Measurements from ENCODE around the gene NBEA. TPM values are rescaled to one million over a fixed set of nuclear protein-coding genes. Genes with fewer than 3 reads are reported as not detected.
A peak's percentile ranks its signal among the peaks of the same experiment; 100 is the strongest.

Gene NBEA
- total and polyA plus RNA-seq, 11 donors, result 5.0 to 39.2 (median 23.2) TPM

DNA sequence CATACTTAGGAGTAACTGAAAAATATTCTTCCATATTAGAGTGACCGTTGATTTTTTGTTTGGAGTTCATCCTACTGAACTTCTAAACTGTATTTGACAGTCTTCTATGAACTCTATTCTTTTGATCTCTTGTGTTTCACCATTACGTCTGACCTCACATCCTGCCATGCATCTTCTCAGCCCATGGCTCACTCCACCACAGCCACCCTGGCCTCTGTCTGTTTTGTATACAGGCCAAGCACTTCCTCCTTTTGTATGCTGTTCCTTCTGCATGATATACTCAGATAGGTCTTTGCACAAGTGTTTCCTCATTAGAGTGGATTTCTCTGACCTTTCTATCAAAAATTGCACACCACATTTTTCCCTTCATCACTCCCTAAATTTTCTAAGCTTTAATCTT is 414.5 kb downstream of the NBEA start:
- intact Hi-C loops (cut with DNase I), result no loop called here
- H3K9me3 ChIP-seq, result no peaks in the 10 kb centered on the region
- H3K27me3 ChIP-seq, result no peaks in the 10 kb centered on the region
- ATAC-seq (peak in 1 of 4 donors; percentile 44), DNase-seq (no peak)
- no peak overlapping the region for H3K27ac ChIP-seq
- TF ChIP-seq POLR2A (IDR thresholded peaks at IDR 0.05), result no peak
- TF ChIP-seq, protein P1, sequence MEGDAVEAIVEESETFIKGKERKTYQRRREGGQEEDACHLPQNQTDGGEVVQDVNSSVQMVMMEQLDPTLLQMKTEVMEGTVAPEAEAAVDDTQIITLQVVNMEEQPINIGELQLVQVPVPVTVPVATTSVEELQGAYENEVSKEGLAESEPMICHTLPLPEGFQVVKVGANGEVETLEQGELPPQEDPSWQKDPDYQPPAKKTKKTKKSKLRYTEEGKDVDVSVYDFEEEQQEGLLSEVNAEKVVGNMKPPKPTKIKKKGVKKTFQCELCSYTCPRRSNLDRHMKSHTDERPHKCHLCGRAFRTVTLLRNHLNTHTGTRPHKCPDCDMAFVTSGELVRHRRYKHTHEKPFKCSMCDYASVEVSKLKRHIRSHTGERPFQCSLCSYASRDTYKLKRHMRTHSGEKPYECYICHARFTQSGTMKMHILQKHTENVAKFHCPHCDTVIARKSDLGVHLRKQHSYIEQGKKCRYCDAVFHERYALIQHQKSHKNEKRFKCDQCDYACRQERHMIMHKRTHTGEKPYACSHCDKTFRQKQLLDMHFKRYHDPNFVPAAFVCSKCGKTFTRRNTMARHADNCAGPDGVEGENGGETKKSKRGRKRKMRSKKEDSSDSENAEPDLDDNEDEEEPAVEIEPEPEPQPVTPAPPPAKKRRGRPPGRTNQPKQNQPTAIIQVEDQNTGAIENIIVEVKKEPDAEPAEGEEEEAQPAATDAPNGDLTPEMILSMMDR (IDR thresholded peaks at IDR 0.05), result no peak
- H3K4me1 ChIP-seq, result no peaks in the 10 kb centered on the region
- peaks cover 0 to 7% (median 0%) of the 10 kb centered on the region in 9 donors for H3K36me3 ChIP-seq
- 50 to 68% (median 58%) methylated on average over 2 of the region's 2 CpGs for WGBS, 4 donors
- no peak overlapping the region for H3K4me3 ChIP-seq

DNA sequence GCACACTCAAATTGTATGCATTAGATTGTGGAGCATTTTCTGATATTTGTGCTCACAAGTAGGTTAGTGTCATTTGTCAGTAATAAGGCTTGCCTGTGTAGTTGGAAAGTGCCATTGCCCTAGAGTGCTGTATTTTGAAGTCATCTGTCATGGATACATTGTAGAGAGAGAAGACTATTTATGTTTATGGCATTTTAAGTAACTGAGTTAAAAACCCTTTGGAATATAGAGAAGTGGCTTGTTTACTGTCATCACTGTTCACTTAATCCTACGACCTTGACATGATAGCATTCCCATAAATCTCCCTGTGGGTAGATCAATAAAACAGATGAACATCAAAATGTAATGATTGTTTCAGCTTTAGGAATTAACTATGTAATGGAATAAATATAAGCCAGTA is 423.8 kb downstream of the NBEA start:
- intact Hi-C loops (cut with DNase I), result loop anchor here in 1 of 10 donors (10.0 kb wide), 1 partner anchor 89 kb away; no protein-coding TSS in a partner anchor
- WGBS, 4 donors, result 68 to 79% (median 75%) methylated on average over 1 of the region's 1 CpG

DNA sequence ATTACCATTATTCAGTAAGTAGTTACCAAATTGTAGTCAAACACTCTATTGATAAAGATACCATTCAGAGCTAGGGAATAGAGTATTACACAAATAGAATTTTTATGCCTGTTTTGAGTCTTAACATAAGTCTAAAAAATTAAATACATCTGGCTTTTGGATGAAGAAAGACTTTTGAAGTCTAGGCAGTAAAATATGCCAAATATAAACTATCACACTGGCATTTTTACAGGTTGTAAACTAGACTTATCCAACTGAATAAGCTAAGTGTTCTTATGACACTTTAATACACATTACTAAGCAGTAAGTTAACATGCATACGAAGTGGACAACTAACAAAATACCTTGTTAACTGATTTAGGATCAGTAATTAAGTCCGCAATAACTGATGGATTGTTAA is 425.5 kb downstream of the NBEA start:
- H3K27me3 ChIP-seq, result no peaks in the 10 kb centered on the region
- H3K27ac ChIP-seq, result no peak overlapping the region
- H3K36me3 ChIP-seq, result no peaks in the 10 kb centered on the region
- WGBS, 4 donors, result 90 to 93% (median 92%) methylated on average over 2 of the region's 2 CpGs
- DNase-seq (no peak), ATAC-seq (no peak)
- H3K4me1 ChIP-seq, result no peaks in the 10 kb centered on the region
- no peak overlapping the region for H3K4me3 ChIP-seq
- intact Hi-C loops (cut with DNase I), result loop anchor here in 1 of 10 donors (10.0 kb wide), 1 partner anchor 87 kb away; no protein-coding TSS in a partner anchor
- H3K9me3 ChIP-seq, result peaks cover 0 to 39% (median 26%) of the 10 kb centered on the region in 12 donors
- TF ChIP-seq, protein P1 (IDR thresholded peaks at IDR 0.05), result no peak
- no peak for TF ChIP-seq POLR2A (IDR thresholded peaks at IDR 0.05)

More for the DNA sequence above, 423.8 kb downstream of the NBEA start:
- Histone ChIP-seq H3K4me1 (no peaks in the 10 kb centered on the region), H3K36me3 (no peaks in the 10 kb centered on the region), H3K27ac (no peak overlapping the region), H3K27me3 (no peaks in the 10 kb centered on the region), H3K9me3 (peaks cover 0 to 27% (median 13%) of the 10 kb centered on the region in 12 donors), H3K4me3 (no peak overlapping the region)
- TF ChIP-seq POLR2A (IDR thresholded peaks at IDR 0.05), result no peak
- TF ChIP-seq, protein P1 (IDR thresholded peaks at IDR 0.05), result no peak
- DNase-seq (no peak), ATAC-seq (no peak)

DNA sequence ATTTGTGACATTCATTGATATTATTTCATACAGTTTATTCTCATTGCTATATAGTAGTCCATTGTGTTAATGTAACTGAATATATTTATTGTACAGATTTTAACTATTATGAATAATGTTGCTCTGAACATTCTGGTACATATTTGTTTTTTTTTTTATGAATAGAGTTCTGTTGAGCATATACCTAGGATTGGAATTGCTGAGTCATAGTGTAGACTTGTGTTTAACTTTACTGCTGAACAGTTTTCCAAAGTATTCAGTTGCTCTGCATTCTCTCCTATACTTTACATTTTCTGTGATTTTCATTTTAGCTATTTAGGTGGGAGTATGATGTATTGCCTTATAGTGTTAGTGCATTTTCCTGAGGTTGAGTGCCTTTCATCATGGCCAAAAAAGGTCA is 436.9 kb downstream of the NBEA start:
- no peaks in the 10 kb centered on the region for H3K27me3 ChIP-seq
- intact Hi-C loops (cut with DNase I), result no loop called here
- ATAC-seq (no peak), DNase-seq (no peak)
- no peak for TF ChIP-seq POLR2A (IDR thresholded peaks at IDR 0.05)
- TF ChIP-seq, protein P1 (IDR thresholded peaks at IDR 0.05), result no peak
- H3K9me3 ChIP-seq, result no peaks in the 10 kb centered on the region
- H3K4me1 ChIP-seq, result peaks cover 0 to 7% (median 0%) of the 10 kb centered on the region in 12 donors
- H3K4me3 ChIP-seq, result no peak overlapping the region
- H3K27ac ChIP-seq, result no peak overlapping the region
- H3K36me3 ChIP-seq, result no peaks in the 10 kb centered on the region

All from heart left ventricle (tissue), 16 donors.